CD1c-positive myeloid dendritic cell (primary cell): ENCODE results near the gene DNLZ.

Experiments
- DNase-seq: peaks from one replicate; pipeline ENCODE4 v3.0.0-alpha.2; 2016; ENCODE audit errors: extremely low spot score

DNLZ gene

DNA sequence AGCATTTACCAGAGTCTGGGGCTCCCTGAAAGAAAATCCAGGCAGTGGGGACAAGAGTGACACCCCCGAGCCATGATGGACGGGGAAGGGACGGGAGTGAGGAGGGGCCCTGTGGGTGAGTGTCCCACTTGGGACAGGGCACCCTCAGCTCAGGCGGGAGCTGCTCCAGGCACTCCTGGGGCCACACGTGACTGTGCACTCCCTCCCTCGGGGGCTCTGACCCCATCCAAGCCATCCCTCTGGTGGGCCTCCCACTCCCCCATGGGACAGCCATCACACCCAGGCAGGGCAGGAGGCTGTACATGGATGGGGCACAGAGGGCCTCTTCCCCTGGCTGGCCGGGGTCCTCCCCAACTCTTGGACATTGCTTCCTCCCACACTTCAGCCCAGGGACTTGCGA lies 12.9 kb upstream of the DNLZ start:
- no peak for DNase-seq

- DNase-seq, result no peak
These were observed 11.6 kb upstream of the DNLZ start for GRCh38 chr9:136375096-136375495.

GRCh38 chr9:136374183-136374575 lies 10.6 kb upstream of the DNLZ start:
- no peak for DNase-seq

- peak; percentile 91 for DNase-seq
These were observed 10.0 kb upstream of the DNLZ start, which contains the start of gene CARD9 for GRCh38 chr9:136373300-136374182. Gene CARD9 (minus strand): TSS chr9:136373669. CDS start chr9:136372078, 1,591 bp downstream.

DNA sequence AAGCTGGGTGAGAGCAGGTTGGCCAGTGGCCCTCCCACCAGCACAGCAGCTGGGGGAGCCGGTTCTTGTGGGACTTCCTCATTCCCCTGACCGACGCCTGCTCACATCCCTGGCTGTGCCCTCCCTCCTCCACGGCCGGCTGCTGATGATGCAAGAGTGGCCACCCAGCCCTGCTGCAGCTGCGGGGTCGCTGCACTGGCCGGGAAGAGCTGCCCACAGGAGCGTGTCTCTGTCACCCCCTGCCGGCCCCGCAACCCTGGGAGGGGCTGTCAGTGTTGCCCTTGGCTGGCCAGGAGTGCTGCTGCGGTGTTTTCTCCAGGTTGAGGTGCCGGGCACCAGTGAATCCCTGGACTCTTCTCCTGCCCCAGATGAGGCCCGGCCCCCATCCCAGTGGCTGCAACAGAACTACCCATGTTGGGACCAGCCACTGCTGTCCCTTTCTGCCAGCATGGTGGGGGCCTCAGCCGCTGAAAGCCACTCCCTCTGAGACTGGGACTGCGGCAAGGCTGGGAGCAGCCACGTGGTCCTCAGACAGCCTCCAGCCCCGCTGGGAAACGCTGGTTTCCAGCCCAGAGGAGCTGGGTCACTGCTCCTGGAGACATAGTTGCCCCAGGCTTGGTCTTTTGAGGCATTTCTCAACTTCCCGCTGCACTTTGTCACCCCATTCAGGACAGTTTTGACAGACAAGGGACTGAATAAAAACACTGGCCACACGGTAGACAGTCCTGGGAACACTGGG lies 9.2 kb upstream of the DNLZ start:
- DNase-seq, result peak; percentile 87

DNA sequence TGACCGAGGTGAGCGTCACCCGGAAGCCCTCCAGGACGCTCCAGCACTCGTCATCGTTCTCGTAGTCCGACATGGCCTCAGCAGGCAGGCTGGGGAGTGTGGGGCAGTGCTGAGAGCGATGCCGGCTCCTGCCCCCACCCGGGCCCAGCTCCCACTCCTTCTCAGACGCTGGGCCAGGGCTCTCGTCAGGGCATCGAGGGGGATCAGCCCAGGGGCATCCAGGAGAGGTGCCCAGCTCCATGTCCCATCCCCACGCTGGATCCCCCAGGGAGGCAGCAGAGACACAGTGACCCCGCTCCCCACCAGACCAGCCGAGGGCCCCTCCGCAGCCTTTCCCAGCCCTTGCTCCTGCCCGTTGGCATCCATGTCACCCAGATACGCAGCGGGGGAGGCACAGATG lies 8.5 kb upstream of the DNLZ start:
- DNase-seq, result no peak

DNA sequence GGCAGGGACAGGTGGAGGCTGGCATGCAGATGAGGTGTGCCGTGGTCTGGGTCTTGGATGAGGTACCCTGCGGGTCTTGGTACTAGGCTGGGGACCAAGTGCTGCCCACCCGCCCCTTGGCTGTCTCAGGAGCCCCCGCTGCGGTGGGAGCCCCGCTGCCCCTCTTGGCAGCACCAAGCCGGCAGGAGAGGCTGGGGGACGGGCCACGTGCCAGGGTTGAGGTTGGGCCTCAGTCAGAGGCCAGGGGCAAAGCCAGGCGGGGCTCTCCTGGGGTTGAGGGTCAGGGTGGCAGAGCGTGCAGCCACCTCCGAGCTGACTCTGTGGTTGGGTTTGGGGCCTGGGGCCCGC lies 8.0 kb upstream of the DNLZ start:
- DNase-seq, result no peak

- no peak for DNase-seq
These were observed 7.4 kb upstream of the DNLZ start for GRCh38 chr9:136370687-136371532.

GRCh38 chr9:136370037-136370436 lies 6.5 kb upstream of the DNLZ start:
- no peak for DNase-seq

DNA sequence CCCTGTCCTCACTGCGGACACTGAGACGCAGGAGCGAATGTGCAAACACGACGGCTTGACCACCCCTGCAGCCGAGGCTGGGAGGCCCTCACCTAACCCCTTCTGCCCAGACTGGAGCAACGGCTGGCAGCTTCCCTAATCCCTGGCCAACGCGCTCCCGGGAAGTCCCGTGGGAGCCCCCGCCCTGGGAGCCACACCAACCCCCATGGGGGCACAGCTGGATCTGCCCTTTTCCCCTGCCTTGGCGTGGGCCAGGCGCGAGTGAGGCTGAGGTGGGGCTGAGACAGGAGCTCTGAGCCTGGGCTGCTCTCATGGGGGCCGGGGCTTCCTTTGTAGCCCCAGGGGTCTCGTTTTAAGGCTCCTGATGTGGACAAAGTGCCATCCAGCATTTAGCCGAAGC lies 4.6 kb upstream of the DNLZ start:
- DNase-seq, result no peak

GRCh38 chr9:136367296-136368145 lies 4.0 kb upstream of the DNLZ start:
- no peak for DNase-seq

DNA sequence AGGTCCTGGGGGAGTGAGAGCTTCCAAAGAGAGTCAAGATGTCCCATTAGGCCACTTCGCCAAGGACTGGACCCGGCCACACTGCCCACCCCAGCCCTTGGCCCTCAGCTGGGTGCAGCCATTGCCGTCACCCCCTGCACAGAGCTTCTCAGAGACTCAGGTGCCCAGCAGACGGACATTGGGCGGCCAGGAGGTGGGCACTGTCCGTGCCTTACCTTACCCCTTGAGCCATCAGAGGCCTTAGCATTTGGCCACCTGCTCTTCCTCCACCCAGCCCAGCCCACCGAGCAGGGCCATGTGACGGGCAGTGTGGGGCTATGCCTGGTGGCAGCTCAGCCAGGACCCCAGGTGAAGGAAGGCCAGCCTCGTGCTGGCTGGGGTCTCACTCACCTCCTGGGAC lies 3.3 kb upstream of the DNLZ start:
- DNase-seq, result no peak

GRCh38 chr9:136365775-136366222 lies 2.3 kb upstream of the DNLZ start:
- DNase-seq, result peak; percentile 60

DNA sequence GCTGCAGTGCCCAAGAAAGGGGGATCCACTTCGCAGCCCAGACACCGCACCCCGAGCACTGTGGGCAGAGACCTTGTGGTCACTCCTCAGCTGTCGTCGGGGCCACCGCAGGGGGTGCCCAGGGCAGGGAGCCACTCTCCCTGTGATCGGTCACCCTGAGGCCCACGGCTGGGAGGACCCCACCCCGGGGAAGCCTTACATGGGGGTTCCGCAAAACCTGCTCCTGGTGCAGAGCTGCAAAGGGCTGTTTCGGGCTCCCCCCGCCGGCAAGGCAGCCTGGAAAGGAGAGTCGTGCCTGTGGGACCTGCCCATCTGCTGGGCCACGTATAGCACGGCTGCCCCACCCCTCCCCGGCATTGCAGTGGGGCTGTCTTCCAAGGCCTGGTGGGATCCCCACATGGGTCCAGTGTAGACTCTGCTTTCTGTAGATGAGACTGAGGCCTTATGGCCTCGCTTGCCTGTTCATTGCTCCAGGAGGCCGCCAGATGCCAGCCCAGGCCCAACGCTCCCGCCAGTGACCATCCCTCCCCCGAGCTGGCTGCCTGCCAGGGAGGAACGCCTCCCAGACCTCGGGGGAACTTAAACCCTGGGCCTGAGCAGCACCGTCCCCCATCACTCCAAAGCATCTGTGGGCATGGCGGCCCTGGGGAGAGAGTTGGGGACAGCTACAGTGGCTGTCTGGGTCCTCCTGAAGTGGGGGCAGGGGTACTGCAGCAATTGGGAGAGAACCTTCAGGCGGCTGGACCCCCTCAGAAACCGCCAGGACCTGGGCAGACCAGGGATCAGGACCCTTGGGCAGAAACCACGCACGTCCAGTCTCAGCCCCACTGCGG lies 1.6 kb upstream of the DNLZ start:
- DNase-seq, result peak; percentile 7

DNA sequence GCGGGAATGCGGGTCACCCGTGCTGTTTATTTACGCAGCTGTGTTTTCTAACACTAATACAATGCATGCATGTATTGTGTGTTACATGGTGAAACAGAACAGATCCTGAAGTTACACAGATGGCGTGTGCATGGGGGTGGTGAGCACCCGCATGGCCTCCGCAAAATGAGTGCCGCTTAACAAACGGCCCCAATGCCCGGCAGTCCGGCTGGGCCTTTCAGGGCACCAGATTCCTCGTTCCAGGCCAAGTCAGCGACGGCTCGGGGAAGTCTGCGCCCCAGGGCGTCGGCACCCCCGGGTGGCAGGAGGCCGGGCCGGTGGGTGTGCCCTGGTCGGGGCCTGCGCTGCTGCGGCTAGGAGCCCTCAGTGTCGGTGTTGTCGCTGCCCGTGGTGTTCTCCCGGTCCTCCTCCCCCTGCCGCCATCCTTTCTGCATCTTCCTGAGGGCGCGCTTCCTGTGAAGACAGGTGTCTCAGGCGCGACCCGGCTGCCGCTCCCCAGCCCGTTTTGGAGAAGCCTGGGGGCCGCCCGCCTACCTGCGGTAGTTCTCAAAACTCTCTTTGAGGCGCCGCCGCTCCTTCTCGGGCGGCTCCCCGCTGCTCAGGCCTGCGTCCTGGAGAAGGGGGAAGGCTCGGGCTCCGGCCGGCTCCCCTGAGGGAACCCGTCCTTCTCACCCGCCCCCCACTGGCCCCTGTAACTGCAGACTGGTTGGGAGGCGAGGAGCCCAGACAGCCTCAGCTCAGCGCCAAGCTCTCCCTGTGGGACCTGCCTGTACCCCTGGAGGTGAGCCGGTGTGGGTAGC lies 605 bp upstream of the DNLZ start:
- no peak for DNase-seq

DNA sequence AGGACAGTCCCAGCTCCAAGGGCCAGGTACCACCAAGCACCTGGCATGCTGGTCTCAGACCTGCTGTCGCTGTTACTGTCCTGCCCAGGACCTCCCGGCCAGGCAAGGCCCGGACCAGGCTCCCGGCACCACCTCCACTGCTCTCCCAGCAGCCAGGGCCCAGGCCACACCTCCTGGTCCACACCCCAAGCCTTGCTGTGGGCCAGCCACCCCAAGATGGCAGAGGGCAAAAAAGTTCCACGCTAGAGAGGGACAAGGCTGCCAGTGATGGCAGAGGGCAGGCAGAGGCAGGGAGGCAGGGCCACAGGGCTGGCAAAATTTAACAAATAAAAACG lies 1.1 kb downstream of the DNLZ start:
- DNase-seq, result no peak

GRCh38 chr9:136361754-136362449 lies 1.6 kb downstream of the DNLZ start:
- DNase-seq, result no peak

GRCh38 chr9:136361047-136361753 lies 2.3 kb downstream of the DNLZ start:
- DNase-seq, result no peak
